IMR-90 (cell line): ENCODE results near the gene BTAF1. TPM values are rescaled to one million over a fixed set of nuclear protein-coding genes. Genes with fewer than 3 reads are reported as not detected.

Experiments used
- ATAC-seq: fragments of 200-7000 bp; cut with Tn5 transposase; 2 replicates; pipeline ENCODE4 v1.9.1; 2020; ENCODE audit warnings: low read depth, mild to moderate bottlenecking, moderate library complexity
- BruUV-seq: library from RNA; stranded (reverse); fragments of 400-500 nt; replicated peaks from 2 replicates; lab custom pipeline; 2021; lab: Mats Ljungman, UMichigan
- CTCF ChIA-PET: fragments of 300-600 bp; formaldehyde crosslinking; extraction: SDS; loops from one replicate; lab custom pipeline; 2021; ENCODE audit warnings: antibody characterized with exemption; lab: Yijun Ruan, JAX
- POLR2A ChIA-PET: fragments of 300-600 bp; sonication (Branson Sonifier 250); formaldehyde crosslinking; loops from one replicate; lab custom pipeline; 2022; ENCODE audit warnings: antibody characterized with exemption; ENCODE audit not compliant: unreplicated experiment; lab: Charles Lee
- DNase-seq: peaks from one replicate; pipeline ENCODE4 v3.0.0; 2013
- H2AFZ ChIP-seq: replicated peaks from 2 replicates; pipeline ENCODE3; 2013; ENCODE audit warnings: low read length, mild to moderate bottlenecking; ENCODE audit not compliant: poor library complexity
- H2AK5ac ChIP-seq: 2 replicates; pipeline ENCODE4 v1.6.1; 2013; ENCODE audit warnings: low read depth, low read length, inconsistent platforms
- H2AK9ac ChIP-seq: replicated peaks from 2 replicates; pipeline ENCODE3; 2013; ENCODE audit warnings: mild to moderate bottlenecking, low read depth, low read length, moderate library complexity; ENCODE audit not compliant: poor library complexity
- H2BK120ac ChIP-seq: 2 replicates; pipeline ENCODE4 v1.6.1; 2013; ENCODE audit warnings: low read depth, low read length, inconsistent platforms
- H2BK15ac ChIP-seq: 3 replicates; pipeline ENCODE4 v1.6.1; 2013; ENCODE audit warnings: low read depth, low read length, inconsistent platforms
- H2BK20ac ChIP-seq: 2 replicates; pipeline ENCODE4 v1.6.1; 2013; ENCODE audit warnings: low read depth, mild to moderate bottlenecking, inconsistent platforms, low read length, moderate library complexity
- H2BK5ac ChIP-seq: 2 replicates; pipeline ENCODE4 v1.6.1; 2013; ENCODE audit warnings: mild to moderate bottlenecking, low read depth, low read length, inconsistent platforms; ENCODE audit not compliant: poor library complexity, severe bottlenecking
- H3K14ac ChIP-seq: replicated peaks from 2 replicates; pipeline ENCODE4 v1.6.1; 2013; ENCODE audit warnings: low read depth, low read length, inconsistent platforms
- H3K18ac ChIP-seq: 2 replicates; pipeline ENCODE4 v1.6.1; 2013; ENCODE audit warnings: low read depth, low read length, control low read depth
- H3K23ac ChIP-seq: 2 replicates; pipeline ENCODE4 v1.6.1; 2013; ENCODE audit warnings: low read depth, low read length, inconsistent platforms
- H3K27ac ChIP-seq: 2 replicates; pipeline ENCODE4 v1.5.1; 2013; ENCODE audit warnings: mild to moderate bottlenecking, control low read depth, low read length; ENCODE audit not compliant: insufficient read depth
- H3K27me3 ChIP-seq: 2 replicates; pipeline ENCODE4 v1.6.1; 2013; ENCODE audit warnings: low read length; ENCODE audit not compliant: control insufficient read depth, insufficient read depth
- H3K36me3 ChIP-seq: 2 replicates; pipeline ENCODE4 v1.6.1; 2013; ENCODE audit warnings: low read length, mixed read lengths; ENCODE audit not compliant: control insufficient read depth, insufficient read depth
- H3K4ac ChIP-seq: 2 replicates; pipeline ENCODE4 v1.6.1; 2013; ENCODE audit warnings: low read depth, low read length, inconsistent platforms
- H3K4me1 ChIP-seq: 2 replicates; pipeline ENCODE4 v1.6.1; 2013; ENCODE audit warnings: low read length, mixed read lengths; ENCODE audit not compliant: control insufficient read depth, insufficient read depth
- H3K4me2 ChIP-seq: 2 replicates; pipeline ENCODE4 v1.6.1; 2013; ENCODE audit warnings: low read depth, mild to moderate bottlenecking, control low read depth, low read length, moderate library complexity
- H3K4me3 ChIP-seq: 2 replicates; pipeline ENCODE4 v1.5.1; 2013; ENCODE audit warnings: low read depth, mild to moderate bottlenecking, control low read depth, low read length, moderate library complexity; ENCODE audit not compliant: insufficient read depth
- H3K56ac ChIP-seq: 2 replicates; pipeline ENCODE4 v1.6.1; 2013; ENCODE audit warnings: low read length, inconsistent platforms; ENCODE audit not compliant: insufficient read depth; ENCODE audit errors: extremely low read depth
- H3K79me1 ChIP-seq, 2 experiments: 2 replicates each; pipeline ENCODE4 v1.6.1; 2013; ENCODE audit warnings: low read length in 2 of 2, inconsistent platforms in 1 of 2, low read depth in 1 of 2
- H3K9ac ChIP-seq: 2 replicates; pipeline ENCODE4 v1.6.1; 2013; ENCODE audit warnings: low read depth, low read length, control low read depth
- H3K9me1 ChIP-seq: 2 replicates; pipeline ENCODE4 v1.6.1; 2013; ENCODE audit warnings: low read length, inconsistent platforms; ENCODE audit not compliant: insufficient read depth
- H3K9me3 ChIP-seq: 2 replicates; pipeline ENCODE4 v1.6.1; 2013; ENCODE audit warnings: low read length; ENCODE audit not compliant: control insufficient read depth, insufficient read depth
- H4K20me1 ChIP-seq: 2 replicates; pipeline ENCODE4 v1.6.1; 2013; ENCODE audit warnings: low read length, inconsistent platforms; ENCODE audit not compliant: insufficient read depth
- H4K5ac ChIP-seq: 2 replicates; pipeline ENCODE4 v1.6.1; 2013; ENCODE audit warnings: mild to moderate bottlenecking, low read depth, low read length, control low read depth
- H4K8ac ChIP-seq, 2 experiments: 2 replicates each; pipeline ENCODE4 v1.6.1; 2013; ENCODE audit warnings: low read depth in 2 of 2, low read length in 2 of 2, control low read depth in 1 of 2, inconsistent platforms in 1 of 2
- H4K91ac ChIP-seq: 2 replicates; pipeline ENCODE4 v1.6.1; 2013; ENCODE audit warnings: low read depth, low read length, inconsistent platforms; ENCODE audit not compliant: insufficient read depth
- BHLHE40 ChIP-seq: fragments of 150-350 bp; IDR thresholded peaks from 2 replicates; pipeline ENCODE4 v1.6.1; 2016; ENCODE audit warnings: mild to moderate bottlenecking, low read depth, low read length
- CHD1 ChIP-seq: IDR thresholded peaks from 2 replicates; pipeline ENCODE4 v1.6.1; 2012; ENCODE audit warnings: low read depth, low read length, improper control_type of control experiment
- FOS ChIP-seq: fragments of 150-350 bp; IDR thresholded peaks from 2 replicates; pipeline ENCODE4 v1.6.1; 2016; ENCODE audit warnings: low read depth, low read length
- MAFK ChIP-seq: IDR thresholded peaks from 2 replicates; pipeline ENCODE4 v1.6.1; 2012; ENCODE audit warnings: low read depth, low read length, improper control_type of control experiment
- POLR2A ChIP-seq: IDR thresholded peaks from 2 replicates; pipeline ENCODE4 v1.6.1; 2012; ENCODE audit warnings: mild to moderate bottlenecking, low read depth, low read length
- USF2 ChIP-seq: fragments of 150-350 bp; IDR thresholded peaks from 2 replicates; pipeline ENCODE4 v1.6.1; 2017; ENCODE audit warnings: mild to moderate bottlenecking, antibody characterized with exemption, low read length, low read depth
- WGBS, 2 experiments: methylation state at CpG; one replicate each; pipeline versions ENCODE4 v1.1.5 to v1.1.7; 2013; ENCODE audit warnings: missing lambda C conversion rate in 2 of 2; ENCODE audit not compliant: insufficient read length in 1 of 2; ENCODE audit errors: extremely low coverage in 2 of 2; 5-methylcytosine and 5-hydroxymethylcytosine counted together
- dilution Hi-C: fragments of 300-500 bp; cut with HindIII; formaldehyde crosslinking; loops from one replicate; pipeline ENCODE4 v1.14.3; 2018; ENCODE audit warnings: low sequenced_read_pairs; ENCODE audit not compliant: unreplicated experiment
- in situ Hi-C: fragments of 300-500 bp; cut with MboI; formaldehyde crosslinking; loops from 3 replicates; pipeline ENCODE4 v1.14.3; 2019; ENCODE audit warnings: low sequenced_read_pairs, inconsistent platforms, mixed read lengths
- intact Hi-C: fragments of 100-400 bp; cut with micrococcal nuclease; formaldehyde crosslinking; loops from 2 replicates; pipeline ENCODE4 v1.10.0; 2022
- polyA plus RNA-seq, 3 experiments: library from polyadenylated mRNA; depleted of rRNA; stranded (reverse); fragments of >200 nt; gene quantifications; 2 replicates each; pipeline ENCODE4 v1.2.3, GENCODE V29; 2012; ENCODE audit warnings: low replicate concordance in 1 of 3
- total RNA-seq: library from RNA; depleted of rRNA; stranded (reverse); fragments of >200 nt; gene quantifications from 2 replicates; pipeline ENCODE4 v1.2.3, GENCODE V29; 2012
- TF ChIP-seq, protein P1 (sequence below): conservative IDR thresholded peaks from 2 replicates; pipeline ENCODE4 v1.5.1; 2012; ENCODE audit warnings: mild to moderate bottlenecking, low read depth, low read length, improper control_type of control experiment

BTAF1 gene
- total and polyA plus RNA-seq, 2 of the 4 experiments (the other 2 are of a cell fraction): 15.0 to 42.3 TPM

DNA sequence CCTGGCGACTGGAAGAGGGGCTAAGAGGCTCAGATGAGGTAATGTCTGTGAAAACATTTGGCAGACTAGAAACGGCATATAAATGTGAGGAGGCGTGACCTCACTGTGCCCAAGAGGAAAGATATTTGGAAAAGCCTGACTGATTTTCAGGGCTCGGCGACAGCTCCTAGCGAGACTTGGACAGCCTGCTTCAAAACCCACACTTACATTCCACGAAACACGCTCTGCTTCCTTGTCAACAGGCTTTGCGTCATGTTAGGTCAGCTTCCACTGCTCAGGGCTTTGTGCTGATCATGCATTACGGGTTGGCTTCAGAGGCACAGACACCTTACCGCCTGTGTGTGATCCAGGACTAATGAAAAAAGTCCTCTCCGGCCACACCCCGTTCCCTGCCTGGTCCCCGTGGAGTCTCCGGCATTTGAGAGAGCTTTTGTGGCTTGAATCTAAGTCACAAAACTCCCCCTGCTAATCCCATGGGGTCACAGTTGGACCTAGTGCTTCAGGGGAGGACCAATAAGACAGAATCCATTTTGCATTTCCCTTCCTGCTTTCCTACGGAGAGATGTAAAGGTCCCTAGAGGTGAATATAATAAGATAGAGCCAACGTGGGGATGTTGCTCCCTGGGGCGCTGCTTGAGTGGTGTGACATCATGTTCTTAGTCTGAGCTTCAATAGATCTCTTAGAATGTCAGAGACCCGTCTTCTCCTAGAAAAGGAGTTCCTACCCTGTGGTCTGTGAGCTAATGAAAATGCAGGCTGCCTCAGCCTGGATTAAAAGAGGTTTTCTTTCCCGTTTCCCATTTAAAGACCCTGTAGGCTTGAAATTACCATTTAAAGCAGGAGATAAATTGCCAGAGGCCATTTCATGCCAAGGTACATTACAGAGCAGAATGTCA is 39.8 kb upstream of the BTAF1 start:
- peak overlapping the region; percentile 6; the same call in 1 of the 2 replicates for H3K4me2 ChIP-seq
- H2BK20ac ChIP-seq: no peak overlapping the region
- no TSS peak for BruUV-seq
- H4K91ac ChIP-seq: no peak overlapping the region
- H2BK5ac ChIP-seq: no peak overlapping the region
- peak overlapping the region; percentile 60 for H2AFZ ChIP-seq
- no peak overlapping the region for H2AK5ac ChIP-seq
- no peak overlapping the region; the same call in 1 of the 2 replicates for H4K5ac ChIP-seq
- H2BK15ac ChIP-seq: no peak overlapping the region
- H3K4ac ChIP-seq: no peak overlapping the region
- H2BK120ac ChIP-seq: no peak overlapping the region
- no peak overlapping the region for H3K56ac ChIP-seq
- H3K14ac ChIP-seq: no peak overlapping the region
- H3K9me1 ChIP-seq: no peaks in the 10 kb centered on the region; the same call in 1 of the 2 replicates
- H3K27ac ChIP-seq: no peak overlapping the region
- H3K23ac ChIP-seq: peak overlapping the region; percentile 21; the same call in 1 of the 2 replicates
- H3K27me3 ChIP-seq: no peaks in the 10 kb centered on the region; the same call in 1 of the 2 replicates
- TF ChIP-seq FOS: no peak
- TF ChIP-seq BHLHE40: no peak
- no peak for TF ChIP-seq CHD1
- no peak for TF ChIP-seq USF2
- no peak for TF ChIP-seq POLR2A
- TF ChIP-seq, protein P1, sequence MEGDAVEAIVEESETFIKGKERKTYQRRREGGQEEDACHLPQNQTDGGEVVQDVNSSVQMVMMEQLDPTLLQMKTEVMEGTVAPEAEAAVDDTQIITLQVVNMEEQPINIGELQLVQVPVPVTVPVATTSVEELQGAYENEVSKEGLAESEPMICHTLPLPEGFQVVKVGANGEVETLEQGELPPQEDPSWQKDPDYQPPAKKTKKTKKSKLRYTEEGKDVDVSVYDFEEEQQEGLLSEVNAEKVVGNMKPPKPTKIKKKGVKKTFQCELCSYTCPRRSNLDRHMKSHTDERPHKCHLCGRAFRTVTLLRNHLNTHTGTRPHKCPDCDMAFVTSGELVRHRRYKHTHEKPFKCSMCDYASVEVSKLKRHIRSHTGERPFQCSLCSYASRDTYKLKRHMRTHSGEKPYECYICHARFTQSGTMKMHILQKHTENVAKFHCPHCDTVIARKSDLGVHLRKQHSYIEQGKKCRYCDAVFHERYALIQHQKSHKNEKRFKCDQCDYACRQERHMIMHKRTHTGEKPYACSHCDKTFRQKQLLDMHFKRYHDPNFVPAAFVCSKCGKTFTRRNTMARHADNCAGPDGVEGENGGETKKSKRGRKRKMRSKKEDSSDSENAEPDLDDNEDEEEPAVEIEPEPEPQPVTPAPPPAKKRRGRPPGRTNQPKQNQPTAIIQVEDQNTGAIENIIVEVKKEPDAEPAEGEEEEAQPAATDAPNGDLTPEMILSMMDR: no peak
- TF ChIP-seq MAFK: peak; percentile 47; the same call in 1 of the 2 replicates
- H4K20me1 ChIP-seq: no peaks in the 10 kb centered on the region
- intact Hi-C loops: no loop called here
- DNase-seq (peak; percentile 41), ATAC-seq (no peak)
- dilution Hi-C loops: no loop called here
- in situ Hi-C loops: no loop called here
- CTCF ChIA-PET: no interaction called here
- no peaks in the 10 kb centered on the region for H3K36me3 ChIP-seq
- no peak overlapping the region for H2AK9ac ChIP-seq
- POLR2A ChIA-PET: no interaction called here
- H4K8ac ChIP-seq: peak overlapping the region in 1 of 2 experiments; percentile 7; a peak in 1 of 4 replicates
- no peak overlapping the region for H3K18ac ChIP-seq
- H3K4me3 ChIP-seq: no peak overlapping the region
- H3K4me1 ChIP-seq: no peaks in the 10 kb centered on the region
- no peaks in the 10 kb centered on the region; the same call in 1 of the 2 replicates for H3K9me3 ChIP-seq
- H3K79me1 ChIP-seq: no peaks in the 10 kb centered on the region
- WGBS, 2 experiments: 54% methylated on average over 5 of the region's 20 CpGs; no CpG with 5 or more reads in 1 of the 2 experiments
- H3K9ac ChIP-seq: no peak overlapping the region
